ENCODE measurements around the gene ADAMTS12. TPM values are rescaled to one million over a fixed set of nuclear protein-coding genes. Genes with fewer than 3 reads are reported as not detected.

Gene ADAMTS12
- total RNA-seq, 1 experiment from 2014 or later = 0.05 TPM

DNA sequence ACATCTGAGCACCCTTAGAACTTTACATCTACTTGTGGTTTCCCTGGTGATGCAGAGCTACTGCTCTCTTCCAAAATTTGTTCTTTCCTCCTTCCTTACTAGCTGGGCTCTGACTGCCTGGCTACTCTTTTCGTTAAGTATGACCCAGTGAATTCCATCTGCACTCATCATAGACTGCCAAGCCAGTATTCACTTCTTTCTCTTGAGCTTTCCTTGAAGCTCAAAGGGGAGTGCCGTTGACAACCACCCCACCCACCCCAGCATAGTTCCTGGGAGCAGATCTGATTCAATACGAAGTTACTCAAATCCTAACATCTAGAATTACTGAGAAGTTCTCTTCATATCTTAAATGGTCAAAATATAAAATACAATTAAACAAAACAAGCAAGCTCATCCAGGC lies 190.5 kb downstream of the ADAMTS12 start:
- RAD21 ChIA-PET (ENCODE audit: low non-redundant PET in 1 of 2, low total read pairs in 2 of 2, uncharacterized antibody in 2 of 2, unreplicated experiment in 2 of 2) = no interaction called here
- no peak for ATAC-seq
- H3K27me3 ChIP-seq (ENCODE audit: insufficient read depth, low read length) = no peaks in the 10 kb centered on the region; the same call in 1 of the 2 replicates
- H2AFZ ChIP-seq (ENCODE audit: low read depth, low read length, poor library complexity, severe bottlenecking) = no peak overlapping the region
- no peaks in the 10 kb centered on the region for H3K4me1 ChIP-seq (ENCODE audit: control insufficient read depth in 1 of 2, insufficient read depth in 2 of 2, low read length in 2 of 2)
- POLR2A ChIA-PET = no interaction called here
- H3K9me3 ChIP-seq (ENCODE audit: control insufficient read depth in 1 of 2, insufficient read depth in 1 of 2, low read depth in 1 of 2, low read length in 2 of 2) = no peaks in the 10 kb centered on the region
- TF ChIP-seq EZH2phosphoT487 (IDR thresholded peaks at IDR 0.05; ENCODE audit: borderline replicate concordance) (no peak), RAD21 (IDR thresholded peaks at IDR 0.05; ENCODE audit: low read depth) (no peak), YY1 (IDR thresholded peaks at IDR 0.05; ENCODE audit: extremely low read depth, insufficient replicate concordance, low read depth, low read length) (no peak), CEBPB (IDR thresholded peaks at IDR 0.05; ENCODE audit: low read depth) (no peak), SRF (IDR thresholded peaks at IDR 0.05; ENCODE audit: low read depth) (no peak), ELF1 (IDR thresholded peaks at IDR 0.05; ENCODE audit: borderline replicate concordance, low read depth) (no peak), SIN3A (IDR thresholded peaks at IDR 0.05; ENCODE audit: low read depth) (no peak), POLR2AphosphoS5 (IDR thresholded peaks at IDR 0.05; ENCODE audit: low read depth, low read length) (no peak), EZH2 (IDR thresholded peaks at IDR 0.05) (no peak), SP1 (IDR thresholded peaks at IDR 0.05; ENCODE audit: low read depth) (no peak), ZFX (IDR thresholded peaks at IDR 0.05) (no peak), POLR2A (IDR thresholded peaks at IDR 0.05; ENCODE audit: borderline replicate concordance, extremely low read depth, insufficient read depth, insufficient read length) (no peak), CBX3 (IDR thresholded peaks at IDR 0.05; ENCODE audit: low read depth) (no peak), JUND (IDR thresholded peaks at IDR 0.05) (no peak), EGR1 (IDR thresholded peaks at IDR 0.05; ENCODE audit: low read depth) (no peak), FOSL1 (IDR thresholded peaks at IDR 0.05; ENCODE audit: low read depth) (no peak)
- TF ChIP-seq, protein P1, sequence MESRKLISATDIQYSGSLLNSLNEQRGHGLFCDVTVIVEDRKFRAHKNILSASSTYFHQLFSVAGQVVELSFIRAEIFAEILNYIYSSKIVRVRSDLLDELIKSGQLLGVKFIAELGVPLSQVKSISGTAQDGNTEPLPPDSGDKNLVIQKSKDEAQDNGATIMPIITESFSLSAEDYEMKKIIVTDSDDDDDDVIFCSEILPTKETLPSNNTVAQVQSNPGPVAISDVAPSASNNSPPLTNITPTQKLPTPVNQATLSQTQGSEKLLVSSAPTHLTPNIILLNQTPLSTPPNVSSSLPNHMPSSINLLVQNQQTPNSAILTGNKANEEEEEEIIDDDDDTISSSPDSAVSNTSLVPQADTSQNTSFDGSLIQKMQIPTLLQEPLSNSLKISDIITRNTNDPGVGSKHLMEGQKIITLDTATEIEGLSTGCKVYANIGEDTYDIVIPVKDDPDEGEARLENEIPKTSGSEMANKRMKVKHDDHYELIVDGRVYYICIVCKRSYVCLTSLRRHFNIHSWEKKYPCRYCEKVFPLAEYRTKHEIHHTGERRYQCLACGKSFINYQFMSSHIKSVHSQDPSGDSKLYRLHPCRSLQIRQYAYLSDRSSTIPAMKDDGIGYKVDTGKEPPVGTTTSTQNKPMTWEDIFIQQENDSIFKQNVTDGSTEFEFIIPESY (IDR thresholded peaks at IDR 0.05; ENCODE audit: extremely low read depth, insufficient replicate concordance, low read length) = no peak
- TF ChIP-seq, protein P2, sequence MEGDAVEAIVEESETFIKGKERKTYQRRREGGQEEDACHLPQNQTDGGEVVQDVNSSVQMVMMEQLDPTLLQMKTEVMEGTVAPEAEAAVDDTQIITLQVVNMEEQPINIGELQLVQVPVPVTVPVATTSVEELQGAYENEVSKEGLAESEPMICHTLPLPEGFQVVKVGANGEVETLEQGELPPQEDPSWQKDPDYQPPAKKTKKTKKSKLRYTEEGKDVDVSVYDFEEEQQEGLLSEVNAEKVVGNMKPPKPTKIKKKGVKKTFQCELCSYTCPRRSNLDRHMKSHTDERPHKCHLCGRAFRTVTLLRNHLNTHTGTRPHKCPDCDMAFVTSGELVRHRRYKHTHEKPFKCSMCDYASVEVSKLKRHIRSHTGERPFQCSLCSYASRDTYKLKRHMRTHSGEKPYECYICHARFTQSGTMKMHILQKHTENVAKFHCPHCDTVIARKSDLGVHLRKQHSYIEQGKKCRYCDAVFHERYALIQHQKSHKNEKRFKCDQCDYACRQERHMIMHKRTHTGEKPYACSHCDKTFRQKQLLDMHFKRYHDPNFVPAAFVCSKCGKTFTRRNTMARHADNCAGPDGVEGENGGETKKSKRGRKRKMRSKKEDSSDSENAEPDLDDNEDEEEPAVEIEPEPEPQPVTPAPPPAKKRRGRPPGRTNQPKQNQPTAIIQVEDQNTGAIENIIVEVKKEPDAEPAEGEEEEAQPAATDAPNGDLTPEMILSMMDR (IDR thresholded peaks at IDR 0.05 in 2 of 3, conservative IDR thresholded peaks at IDR 0.05 in 1 of 3; ENCODE audit: borderline replicate concordance in 1 of 3, insufficient read depth in 1 of 3, low read depth in 2 of 3, low read length in 2 of 3) = no peak
- TF ChIP-seq, protein P3, sequence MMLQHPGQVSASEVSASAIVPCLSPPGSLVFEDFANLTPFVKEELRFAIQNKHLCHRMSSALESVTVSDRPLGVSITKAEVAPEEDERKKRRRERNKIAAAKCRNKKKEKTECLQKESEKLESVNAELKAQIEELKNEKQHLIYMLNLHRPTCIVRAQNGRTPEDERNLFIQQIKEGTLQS (IDR thresholded peaks at IDR 0.05) = no peak
- TF ChIP-seq, protein P4, sequence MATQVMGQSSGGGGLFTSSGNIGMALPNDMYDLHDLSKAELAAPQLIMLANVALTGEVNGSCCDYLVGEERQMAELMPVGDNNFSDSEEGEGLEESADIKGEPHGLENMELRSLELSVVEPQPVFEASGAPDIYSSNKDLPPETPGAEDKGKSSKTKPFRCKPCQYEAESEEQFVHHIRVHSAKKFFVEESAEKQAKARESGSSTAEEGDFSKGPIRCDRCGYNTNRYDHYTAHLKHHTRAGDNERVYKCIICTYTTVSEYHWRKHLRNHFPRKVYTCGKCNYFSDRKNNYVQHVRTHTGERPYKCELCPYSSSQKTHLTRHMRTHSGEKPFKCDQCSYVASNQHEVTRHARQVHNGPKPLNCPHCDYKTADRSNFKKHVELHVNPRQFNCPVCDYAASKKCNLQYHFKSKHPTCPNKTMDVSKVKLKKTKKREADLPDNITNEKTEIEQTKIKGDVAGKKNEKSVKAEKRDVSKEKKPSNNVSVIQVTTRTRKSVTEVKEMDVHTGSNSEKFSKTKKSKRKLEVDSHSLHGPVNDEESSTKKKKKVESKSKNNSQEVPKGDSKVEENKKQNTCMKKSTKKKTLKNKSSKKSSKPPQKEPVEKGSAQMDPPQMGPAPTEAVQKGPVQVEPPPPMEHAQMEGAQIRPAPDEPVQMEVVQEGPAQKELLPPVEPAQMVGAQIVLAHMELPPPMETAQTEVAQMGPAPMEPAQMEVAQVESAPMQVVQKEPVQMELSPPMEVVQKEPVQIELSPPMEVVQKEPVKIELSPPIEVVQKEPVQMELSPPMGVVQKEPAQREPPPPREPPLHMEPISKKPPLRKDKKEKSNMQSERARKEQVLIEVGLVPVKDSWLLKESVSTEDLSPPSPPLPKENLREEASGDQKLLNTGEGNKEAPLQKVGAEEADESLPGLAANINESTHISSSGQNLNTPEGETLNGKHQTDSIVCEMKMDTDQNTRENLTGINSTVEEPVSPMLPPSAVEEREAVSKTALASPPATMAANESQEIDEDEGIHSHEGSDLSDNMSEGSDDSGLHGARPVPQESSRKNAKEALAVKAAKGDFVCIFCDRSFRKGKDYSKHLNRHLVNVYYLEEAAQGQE (IDR thresholded peaks at IDR 0.05; ENCODE audit: low read depth) = no peak
- no peaks in the 10 kb centered on the region for H3K9me2 ChIP-seq (ENCODE audit: insufficient read depth)
- no peaks in the 10 kb centered on the region for H3K36me3 ChIP-seq (ENCODE audit: control insufficient read depth in 1 of 2, insufficient read depth in 2 of 2, low read length in 2 of 2)
- BruUV-seq (replicated peaks) = no TSS peak
- no peak overlapping the region for H3K4me2 ChIP-seq (ENCODE audit: low read length)
- H4K20me1 ChIP-seq (ENCODE audit: insufficient read depth) = no peaks in the 10 kb centered on the region
- no peak overlapping the region for H3K4me3 ChIP-seq (replicated peaks in 1 of 2; ENCODE audit: low read depth in 1 of 2, low read length in 2 of 2)
- no peak overlapping the region for H3K9ac ChIP-seq (ENCODE audit: low read length)
- no peak overlapping the region for H3K27ac ChIP-seq (ENCODE audit: low read depth, low read length)
- H3K79me2 ChIP-seq (ENCODE audit: insufficient read depth, low read length) = no peaks in the 10 kb centered on the region
- no peak for DNase-seq (ENCODE audit: low read depth, low spot score)
- intact Hi-C loops (cut with micrococcal nuclease) = no loop called here
- CTCF ChIA-PET = no interaction called here

Data from HCT116 (cell line).